ENCODE data around the gene CFAP157.

CFAP157 gene

DNA sequence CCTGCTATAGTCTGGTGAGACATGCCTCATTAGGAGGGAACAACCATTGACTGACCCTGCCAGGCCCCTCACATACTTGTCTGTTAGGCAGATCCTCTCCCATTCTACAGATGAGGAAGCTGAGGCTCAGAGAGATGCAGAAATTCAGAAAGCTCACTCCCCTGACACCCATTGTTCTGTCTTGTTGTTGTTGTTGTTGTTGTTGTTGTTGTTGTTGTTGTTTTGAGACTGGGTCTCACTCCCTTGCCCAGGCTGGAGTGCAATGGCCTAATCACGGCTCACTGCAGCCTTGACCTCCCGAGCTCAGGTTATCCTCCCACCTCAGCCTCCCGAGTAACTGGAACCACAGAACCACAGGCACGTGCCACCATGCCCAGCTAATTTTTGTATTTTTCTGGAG, 13.1 kb upstream of the CFAP157 start:
- no peak for DNase-seq

- DNase-seq = no peak
Measured at GRCh38 chr9:127694890-127695720, 11.7 kb upstream of the CFAP157 start.

- no peak for DNase-seq
Measured at GRCh38 chr9:127697575-127697974, 9.2 kb upstream of the CFAP157 start.

DNA sequence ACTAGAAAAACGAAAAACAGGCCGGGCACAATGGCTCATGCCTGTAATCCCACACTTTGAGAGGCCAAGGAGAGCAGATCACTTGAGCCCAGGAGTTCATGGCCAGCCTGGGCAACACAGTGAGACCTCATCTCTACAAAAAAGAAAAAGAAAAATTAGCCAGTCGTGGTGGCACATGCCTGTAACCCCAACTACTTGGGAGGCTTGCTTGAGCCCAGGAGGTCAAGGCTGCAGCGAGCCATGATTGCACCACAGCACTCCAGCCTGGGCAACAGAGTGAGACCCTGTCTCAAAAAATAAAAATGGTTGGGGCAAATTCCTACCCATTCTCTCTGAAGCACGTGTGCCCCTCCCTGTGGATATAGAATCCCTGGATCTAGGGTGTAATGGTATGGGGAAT, 8.4 kb upstream of the CFAP157 start:
- DNase-seq = no peak

DNA sequence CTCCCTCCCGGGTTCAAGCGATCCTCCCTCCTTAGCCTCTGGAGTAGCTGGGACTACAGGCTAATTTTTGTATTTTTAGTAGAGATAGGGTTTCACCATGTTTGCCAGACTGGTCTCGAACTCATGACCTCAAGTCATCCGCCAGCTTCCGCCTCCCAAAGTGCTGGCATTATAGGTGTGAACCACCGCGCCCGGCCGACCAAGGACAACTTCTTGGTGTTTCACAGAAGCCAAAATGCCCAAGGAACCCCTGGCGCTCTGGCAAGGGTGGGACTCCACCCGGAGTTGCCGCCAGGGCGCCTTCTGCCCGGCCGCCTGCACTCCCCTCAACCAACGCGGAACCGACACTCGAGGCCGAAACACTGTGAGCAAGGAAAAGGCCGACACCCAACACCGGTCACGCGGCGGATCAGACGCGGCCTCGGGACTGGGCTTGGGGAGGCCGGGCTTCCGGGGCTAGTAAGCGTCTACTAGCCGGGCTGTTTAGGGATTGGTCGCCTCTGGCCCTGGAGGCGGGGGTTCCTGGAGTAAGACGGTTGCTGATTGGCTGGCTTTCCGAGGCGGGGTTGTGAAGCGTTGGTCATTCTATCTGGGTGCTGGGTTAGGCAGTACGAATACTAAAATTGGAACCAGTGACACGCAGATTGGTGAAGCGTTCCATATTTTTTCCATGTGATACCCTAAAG, 7.7 kb upstream of the CFAP157 start:
- DNase-seq = peak; percentile 75

GRCh38 chr9:127700140-127700539, 6.6 kb upstream of the CFAP157 start:
- DNase-seq = no peak

- DNase-seq = peak; percentile 77
Measured at GRCh38 chr9:127700594-127701255, 6.1 kb upstream of the CFAP157 start.

DNA sequence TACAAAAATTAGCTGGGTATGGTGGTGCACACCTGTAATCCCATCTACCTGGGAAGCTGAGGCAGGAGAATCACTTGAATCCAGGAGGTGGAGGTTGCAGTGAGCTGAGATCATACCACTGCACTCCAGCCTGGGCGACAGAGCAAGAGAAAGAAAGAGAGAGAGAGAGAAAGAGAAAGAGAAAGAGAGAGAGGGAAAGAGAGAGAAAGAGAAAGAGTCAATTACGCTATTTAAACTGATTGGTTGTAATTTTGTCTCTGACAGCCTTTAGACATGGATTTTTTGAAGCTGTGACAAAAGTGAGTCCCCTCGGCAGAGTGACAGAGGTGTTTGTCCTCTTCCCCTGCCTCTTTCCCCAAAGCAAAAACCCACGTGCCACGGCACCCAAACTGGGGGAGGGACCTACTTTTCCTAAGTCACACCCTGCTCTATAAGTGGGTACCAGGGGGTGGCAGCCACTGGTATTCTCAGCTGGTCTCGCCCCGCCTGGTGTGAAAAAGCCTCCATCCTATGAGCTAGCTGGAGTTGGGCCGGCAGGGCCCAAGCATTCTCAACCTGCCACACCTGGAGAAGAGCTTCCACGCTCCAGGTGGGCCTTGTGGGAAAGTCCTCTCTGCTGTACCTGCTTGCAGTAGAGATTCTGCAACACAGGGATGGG, 3.4 kb upstream of the CFAP157 start:
- no peak for DNase-seq

GRCh38 chr9:127705577-127706379, 1.0 kb upstream of the CFAP157 start:
- DNase-seq = no peak

GRCh38 chr9:127707766-127708165, 978 bp downstream of the CFAP157 start:
- no peak for DNase-seq

- no peak for DNase-seq
Measured at GRCh38 chr9:127708952-127709587, 2.3 kb downstream of the CFAP157 start.

DNA sequence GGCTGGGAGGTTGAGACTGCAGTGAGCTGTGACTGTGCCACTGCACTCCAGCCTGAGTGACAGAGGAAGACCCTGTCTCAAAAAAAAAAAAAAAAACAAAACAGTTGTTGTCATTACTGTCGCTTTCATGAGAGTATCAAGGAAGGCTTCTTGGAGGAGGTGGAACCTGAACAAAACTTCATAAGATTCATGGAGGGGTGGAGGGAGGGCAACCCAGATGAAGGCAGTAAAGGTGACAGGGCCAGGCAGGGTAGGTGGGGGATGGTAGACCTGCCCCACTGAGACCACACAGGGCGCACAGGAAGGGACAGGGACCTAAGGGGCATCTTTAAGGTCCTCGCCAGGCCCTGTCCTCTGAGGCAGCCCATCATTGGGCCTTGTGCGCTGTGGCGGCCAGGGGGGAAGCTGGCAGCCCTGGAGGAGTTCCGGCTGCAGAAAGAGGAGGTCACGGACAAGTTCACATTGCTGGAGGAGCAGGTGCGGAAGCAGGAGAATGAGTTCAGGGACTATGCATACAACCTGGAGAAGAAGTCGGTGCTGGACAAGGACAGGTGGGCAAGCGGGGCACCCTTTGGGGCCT, 3.5 kb downstream of the CFAP157 start:
- peak; percentile 33 for DNase-seq

DNA sequence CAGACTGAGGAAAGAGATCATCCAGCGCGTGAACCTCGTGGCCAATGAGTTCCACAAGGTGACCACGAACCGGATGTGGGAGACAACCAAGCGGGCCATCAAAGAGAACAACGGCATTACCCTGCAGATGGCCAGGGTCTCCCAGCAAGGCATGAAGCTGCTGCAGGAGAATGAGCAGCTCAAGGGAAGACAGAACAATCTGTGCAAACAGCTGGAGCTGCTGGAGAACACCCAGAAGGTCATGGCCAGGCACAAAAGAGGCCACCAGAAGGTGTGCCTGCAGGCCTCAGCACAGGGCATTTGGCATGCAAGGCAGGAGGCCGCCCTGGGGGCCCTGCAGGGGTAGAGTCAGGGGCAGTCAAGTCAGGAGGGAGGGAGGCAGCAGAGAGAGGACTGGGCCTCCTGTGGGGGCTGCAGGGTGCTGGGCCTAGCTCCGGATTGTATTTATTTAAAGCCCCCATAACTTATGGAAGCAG, 4.5 kb downstream of the CFAP157 start:
- DNase-seq = no peak

GRCh38 chr9:127711831-127712274, 5.1 kb downstream of the CFAP157 start:
- DNase-seq = peak; percentile 95

DNA sequence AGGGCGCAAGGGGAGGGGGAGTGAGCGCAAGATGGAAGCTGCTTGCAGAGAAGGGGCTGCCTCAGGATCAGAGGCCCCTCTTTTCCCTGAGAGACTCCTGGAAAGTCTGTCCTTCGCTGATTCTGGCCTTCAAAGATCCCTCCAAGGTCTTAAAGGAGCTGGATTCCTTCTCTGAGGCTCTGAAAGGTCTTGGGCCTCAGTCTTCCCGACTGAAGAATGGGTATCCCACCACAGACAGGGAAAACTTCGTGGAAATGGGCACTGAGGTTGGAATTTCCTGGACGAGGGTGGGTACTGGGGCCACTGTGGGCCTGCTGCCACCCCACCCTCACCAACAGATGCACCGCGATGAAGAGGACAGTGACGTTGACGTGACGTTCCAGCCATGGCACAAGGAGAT, 5.6 kb downstream of the CFAP157 start:
- DNase-seq = no peak

GRCh38 chr9:127712867-127713266, 6.1 kb downstream of the CFAP157 start:
- no peak for DNase-seq

- DNase-seq = no peak
Measured at GRCh38 chr9:127714020-127714750, 7.4 kb downstream of the CFAP157 start.

GRCh38 chr9:127714951-127715469, 8.2 kb downstream of the CFAP157 start:
- no peak for DNase-seq

DNA sequence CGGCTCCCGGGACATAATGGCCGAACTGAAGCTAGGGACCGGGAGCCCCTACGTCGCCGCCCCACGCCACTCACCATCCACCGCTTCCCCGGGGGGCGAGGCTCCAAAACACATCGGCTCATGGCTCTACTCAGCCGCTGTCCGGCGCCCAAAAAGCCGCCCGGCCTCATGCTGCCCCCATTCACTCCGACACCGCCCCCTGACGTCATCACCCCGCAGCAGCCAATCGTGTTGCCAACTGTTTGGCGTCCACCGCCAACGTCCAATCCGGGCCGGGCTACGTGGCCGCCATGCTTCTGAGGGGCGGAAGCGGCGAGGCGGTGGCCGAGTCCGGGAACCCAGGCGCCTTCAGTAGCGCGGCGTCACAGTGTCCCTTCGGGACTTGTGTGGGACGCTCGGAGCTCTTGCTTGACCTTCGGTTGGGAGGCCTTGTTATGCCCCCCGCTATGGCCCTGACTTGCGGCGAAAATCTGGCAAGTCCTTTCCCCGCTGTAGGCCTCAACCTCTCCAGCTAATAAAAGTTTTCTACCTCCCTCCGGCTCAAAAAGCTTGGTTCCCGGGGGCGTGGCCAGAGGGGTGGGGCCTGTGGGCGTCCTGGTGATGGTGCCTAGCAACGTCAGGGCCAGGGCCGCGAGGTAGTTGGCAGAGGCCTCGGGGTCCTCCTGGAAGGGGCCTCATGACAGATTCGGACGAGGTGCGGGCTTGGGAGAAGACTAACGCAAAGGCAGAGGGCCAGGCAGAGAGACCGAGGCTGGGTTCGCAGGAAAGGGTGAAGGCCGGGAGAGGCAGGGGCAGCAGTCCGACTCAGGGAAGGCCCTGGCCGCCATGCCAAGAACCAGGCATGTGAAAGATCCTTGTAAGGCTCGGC, 8.9 kb downstream of the CFAP157 start, which contains the start of the genes PTRH1 and TTC16:
TSS of gene PTRH1 (minus strand) at position 194 of the 868 bp plus-strand sequence. CDS start at position 170, 24 bp downstream.
TSS of gene TTC16 (plus strand) at position 610 of the 868 bp plus-strand sequence. CDS start at position 677, 67 bp downstream.
- DNase-seq = peak; percentile 96

All from NCI-H510A treated with DMSO at 0.1 percent for 48 hours (cell line).